A673 (cell line): Measurements from ENCODE around the gene CDYL2. TPM values are rescaled to one million over a fixed set of nuclear protein-coding genes. Genes with fewer than 3 reads are reported as not detected.

Experiments
- BruUV-seq: library from RNA; stranded (reverse); fragments of 400-500 nt; replicated peaks from 2 replicates; lab custom pipeline; 2021; lab: Mats Ljungman, UMichigan
- CTCF ChIA-PET: fragments of 300-600 bp; sonication (Branson Sonifier 250); formaldehyde crosslinking; loops from one replicate; lab custom pipeline; 2022; ENCODE audit warnings: antibody characterized with exemption; lab: Charles Lee
- POLR2A ChIA-PET: fragments of 300-600 bp; sonication (Branson Sonifier 250); formaldehyde crosslinking; loops from one replicate; lab custom pipeline; 2022; ENCODE audit warnings: antibody characterized with exemption; ENCODE audit not compliant: low non-redundant PET; lab: Charles Lee
- DNase-seq: peaks from one replicate; pipeline ENCODE4 v3.0.0-alpha.2; 2015; ENCODE audit warnings: low spot score
- H3K27ac ChIP-seq: fragments of 200-600 bp; sonication (generic); 2 replicates; pipeline ENCODE4 v1.5.1; 2016; ENCODE audit warnings: mixed run types, low read depth, mild to moderate bottlenecking, mixed read lengths, antibody characterized with exemption, low read length; ENCODE audit not compliant: poor library complexity, severe bottlenecking
- H3K27me3 ChIP-seq: fragments of 200-600 bp; sonication (generic); replicated peaks from 2 replicates; pipeline ENCODE4 v1.6.1; 2017; ENCODE audit warnings: mixed run types, low read depth, mild to moderate bottlenecking, mixed read lengths, antibody characterized with exemption, low read length; ENCODE audit not compliant: insufficient read depth, poor library complexity
- H3K36me3 ChIP-seq: fragments of 200-600 bp; sonication (generic); 2 replicates; pipeline ENCODE4 v1.6.1; 2016; ENCODE audit warnings: mixed run types, mild to moderate bottlenecking, mixed read lengths, antibody characterized with exemption, low read length; ENCODE audit not compliant: insufficient read depth, poor library complexity, severe bottlenecking
- H3K4me1 ChIP-seq: fragments of 200-600 bp; sonication (generic); 2 replicates; pipeline ENCODE4 v1.6.1; 2017; ENCODE audit warnings: mixed run types, mild to moderate bottlenecking, mixed read lengths, antibody characterized with exemption, low read length; ENCODE audit not compliant: insufficient read depth, poor library complexity, severe bottlenecking
- H3K4me3 ChIP-seq: fragments of 200-600 bp; sonication (generic); 2 replicates; pipeline ENCODE4 v1.5.1; 2016; ENCODE audit warnings: low read depth, mixed run types, mild to moderate bottlenecking, mixed read lengths, low read length; ENCODE audit not compliant: poor library complexity, severe bottlenecking
- H3K9me3 ChIP-seq: fragments of 200-600 bp; sonication (generic); 2 replicates; pipeline ENCODE4 v1.6.1; 2016; ENCODE audit warnings: mixed run types, low read depth, mild to moderate bottlenecking, mixed read lengths, antibody characterized with exemption, low read length; ENCODE audit not compliant: poor library complexity, severe bottlenecking
- EZH2 ChIP-seq: fragments of 200-600 bp; sonication (generic); IDR thresholded peaks from 2 replicates; pipeline ENCODE4 v1.6.1; 2017; ENCODE audit warnings: borderline replicate concordance, low read depth, mild to moderate bottlenecking, mixed read lengths, antibody characterized with exemption, low read length; ENCODE audit not compliant: poor library complexity, severe bottlenecking
- intact Hi-C: fragments of 100-400 bp; cut with micrococcal nuclease; formaldehyde crosslinking; loops from one replicate; pipeline ENCODE4 v1.10.0; 2022; ENCODE audit not compliant: unreplicated experiment
- total RNA-seq: library from RNA; stranded (reverse); gene quantifications from 2 replicates; pipeline ENCODE4 v1.2.3, GENCODE V29; 2021
- TF ChIP-seq, protein P1 (sequence below): fragments of 300-800, 200-600 bp; sonication (generic); conservative IDR thresholded peaks from 2 replicates; pipeline ENCODE4 v1.5.1; 2017; ENCODE audit warnings: low read depth, mild to moderate bottlenecking, antibody characterized with exemption, low read length, moderate library complexity, mixed read lengths

Gene CDYL2
- total RNA-seq, 1 experiment from 2014 or later: 0.64 TPM

DNA sequence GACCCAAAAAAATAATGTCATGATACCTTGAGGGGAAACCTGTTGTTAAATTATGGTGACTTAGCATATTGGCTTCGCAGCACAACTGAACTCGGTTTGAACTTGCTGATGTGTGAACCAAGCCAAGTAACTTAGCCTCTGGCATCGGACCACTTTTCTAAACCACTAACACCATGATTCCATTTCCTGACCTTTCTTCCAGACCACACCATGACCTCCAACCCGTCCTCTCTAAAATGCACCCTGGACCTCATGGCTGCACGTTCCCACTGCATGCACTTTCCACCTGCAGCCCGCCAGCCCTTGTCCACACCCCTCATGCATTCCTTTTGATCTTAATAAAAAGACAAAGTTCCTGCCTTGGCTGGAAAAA, 234.3 kb downstream of the CDYL2 start:
- no peaks in the 10 kb centered on the region for H3K27me3 ChIP-seq
- H3K9me3 ChIP-seq: no peaks in the 10 kb centered on the region
- POLR2A ChIA-PET: no interaction called here
- CTCF ChIA-PET: no interaction called here
- H3K4me3 ChIP-seq: no peak overlapping the region
- intact Hi-C loops: no loop called here
- no TSS peak for BruUV-seq
- TF ChIP-seq, protein P1, sequence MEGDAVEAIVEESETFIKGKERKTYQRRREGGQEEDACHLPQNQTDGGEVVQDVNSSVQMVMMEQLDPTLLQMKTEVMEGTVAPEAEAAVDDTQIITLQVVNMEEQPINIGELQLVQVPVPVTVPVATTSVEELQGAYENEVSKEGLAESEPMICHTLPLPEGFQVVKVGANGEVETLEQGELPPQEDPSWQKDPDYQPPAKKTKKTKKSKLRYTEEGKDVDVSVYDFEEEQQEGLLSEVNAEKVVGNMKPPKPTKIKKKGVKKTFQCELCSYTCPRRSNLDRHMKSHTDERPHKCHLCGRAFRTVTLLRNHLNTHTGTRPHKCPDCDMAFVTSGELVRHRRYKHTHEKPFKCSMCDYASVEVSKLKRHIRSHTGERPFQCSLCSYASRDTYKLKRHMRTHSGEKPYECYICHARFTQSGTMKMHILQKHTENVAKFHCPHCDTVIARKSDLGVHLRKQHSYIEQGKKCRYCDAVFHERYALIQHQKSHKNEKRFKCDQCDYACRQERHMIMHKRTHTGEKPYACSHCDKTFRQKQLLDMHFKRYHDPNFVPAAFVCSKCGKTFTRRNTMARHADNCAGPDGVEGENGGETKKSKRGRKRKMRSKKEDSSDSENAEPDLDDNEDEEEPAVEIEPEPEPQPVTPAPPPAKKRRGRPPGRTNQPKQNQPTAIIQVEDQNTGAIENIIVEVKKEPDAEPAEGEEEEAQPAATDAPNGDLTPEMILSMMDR: no peak
- no peak for TF ChIP-seq EZH2
- H3K27ac ChIP-seq: no peak overlapping the region
- DNase-seq: no peak
- H3K4me1 ChIP-seq: no peaks in the 10 kb centered on the region
- H3K36me3 ChIP-seq: no peaks in the 10 kb centered on the region

DNA sequence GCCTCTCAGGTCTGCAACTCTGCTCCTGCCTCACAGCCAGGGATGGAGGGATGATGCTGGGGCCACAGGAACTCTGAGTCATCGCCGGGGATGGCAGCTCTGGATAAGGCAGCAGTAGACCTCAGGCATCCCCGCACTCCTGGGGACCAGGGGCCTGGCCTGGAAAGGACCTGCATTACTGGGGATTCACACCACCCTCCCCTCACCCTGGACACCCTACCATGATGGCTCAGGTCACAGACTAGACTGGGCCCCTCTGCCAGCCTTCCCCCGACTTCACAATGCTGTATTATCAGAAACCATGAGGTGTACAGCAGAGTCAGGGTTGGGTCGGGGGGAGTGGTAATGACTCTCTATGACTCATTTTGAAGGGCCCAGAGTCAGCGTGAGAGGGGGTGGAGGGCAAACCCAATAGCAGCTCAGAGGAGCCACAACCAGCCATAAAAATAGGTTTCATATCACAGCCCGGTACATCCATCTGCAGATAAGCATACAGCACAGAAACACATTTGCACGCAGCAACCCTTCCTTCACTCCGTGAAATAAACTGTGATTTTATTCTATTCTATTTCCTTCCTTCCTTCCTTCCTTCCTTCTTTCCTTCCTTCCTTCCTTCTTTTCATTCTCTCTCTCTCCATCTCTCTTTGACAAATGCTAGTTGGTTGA, 234.8 kb downstream of the CDYL2 start:
- TF ChIP-seq EZH2: no peak
- TF ChIP-seq, protein P1: no peak
- DNase-seq: no peak
- intact Hi-C loops: no loop called here
- Histone ChIP-seq H3K27ac (no peak overlapping the region), H3K4me3 (no peak overlapping the region), H3K4me1 (no peaks in the 10 kb centered on the region), H3K36me3 (no peaks in the 10 kb centered on the region), H3K27me3 (no peaks in the 10 kb centered on the region), H3K9me3 (no peaks in the 10 kb centered on the region)
- no TSS peak for BruUV-seq
- ChIA-PET POLR2A (no interaction called here), CTCF (no interaction called here)

DNA sequence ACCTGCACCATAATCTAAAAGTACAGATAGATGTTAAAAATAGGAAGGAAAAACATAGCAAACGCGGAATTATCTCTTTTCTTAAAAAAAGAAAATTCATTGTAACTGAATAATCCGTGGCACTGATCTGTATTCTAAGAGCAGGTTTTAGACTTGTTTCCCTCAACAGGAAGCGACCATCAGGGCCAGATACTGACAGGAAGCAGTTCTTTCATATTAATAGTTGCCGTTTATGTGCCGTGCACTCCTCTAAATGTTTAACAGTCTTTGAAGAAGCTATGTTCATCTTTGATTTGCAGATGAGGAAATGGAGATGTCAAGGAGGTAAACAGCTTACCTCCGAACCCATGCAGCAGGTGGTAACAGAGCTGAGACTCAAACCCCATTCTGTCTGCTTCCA, 240.0 kb downstream of the CDYL2 start:
- TF ChIP-seq, protein P1: no peak
- TF ChIP-seq EZH2: no peak
- H3K4me3 ChIP-seq: no peak overlapping the region
- BruUV-seq: no TSS peak
- ChIA-PET CTCF (no interaction called here), POLR2A (no interaction called here)
- DNase-seq: no peak
- no peak overlapping the region for H3K27ac ChIP-seq
- intact Hi-C loops: no loop called here
- no peaks in the 10 kb centered on the region for H3K4me1 ChIP-seq
- no peaks in the 10 kb centered on the region for H3K9me3 ChIP-seq
- no peaks in the 10 kb centered on the region for H3K36me3 ChIP-seq
- H3K27me3 ChIP-seq: peaks cover 8% of the 10 kb centered on the region
